DND-41 (cell line): Measurements from ENCODE around the gene ALG3.
A peak's percentile ranks its signal among the peaks of the same experiment; 100 is the strongest.

Experiments
- EZH2 ChIP-seq: IDR thresholded peaks from 3 replicates; pipeline ENCODE4 v1.6.1; 2012; ENCODE audit warnings: borderline replicate concordance, low read depth, mild to moderate bottlenecking, moderate library complexity, low read length, inconsistent platforms; ENCODE audit not compliant: severe bottlenecking
- TF ChIP-seq, protein P1 (sequence below): IDR thresholded peaks from 2 replicates; pipeline ENCODE4 v1.5.1; 2012; ENCODE audit warnings: borderline replicate concordance, low read length, moderate library complexity, mild to moderate bottlenecking; ENCODE audit not compliant: poor library complexity, severe bottlenecking; ENCODE audit errors: extremely low read depth

DNA sequence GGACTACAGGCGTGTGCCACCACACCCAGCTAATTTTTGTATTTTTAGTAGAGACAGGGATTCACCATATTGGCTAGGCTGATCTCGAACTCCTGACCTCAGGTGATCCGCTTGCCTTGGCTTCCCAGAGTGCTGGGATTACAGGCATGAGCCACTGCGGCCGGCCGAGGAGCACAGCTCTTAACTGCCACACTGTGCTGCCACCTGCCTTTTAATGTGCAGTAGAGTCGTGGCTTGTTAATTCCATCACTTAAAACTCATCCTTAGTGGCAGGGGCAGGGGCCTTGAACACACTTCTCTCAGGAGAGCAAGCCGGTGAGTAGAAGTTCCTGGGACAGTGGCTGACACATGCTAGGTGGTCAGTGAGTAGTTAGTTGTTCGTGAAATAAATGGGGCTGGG, 50.3 kb downstream of the ALG3 start:
- TF ChIP-seq, protein P1, sequence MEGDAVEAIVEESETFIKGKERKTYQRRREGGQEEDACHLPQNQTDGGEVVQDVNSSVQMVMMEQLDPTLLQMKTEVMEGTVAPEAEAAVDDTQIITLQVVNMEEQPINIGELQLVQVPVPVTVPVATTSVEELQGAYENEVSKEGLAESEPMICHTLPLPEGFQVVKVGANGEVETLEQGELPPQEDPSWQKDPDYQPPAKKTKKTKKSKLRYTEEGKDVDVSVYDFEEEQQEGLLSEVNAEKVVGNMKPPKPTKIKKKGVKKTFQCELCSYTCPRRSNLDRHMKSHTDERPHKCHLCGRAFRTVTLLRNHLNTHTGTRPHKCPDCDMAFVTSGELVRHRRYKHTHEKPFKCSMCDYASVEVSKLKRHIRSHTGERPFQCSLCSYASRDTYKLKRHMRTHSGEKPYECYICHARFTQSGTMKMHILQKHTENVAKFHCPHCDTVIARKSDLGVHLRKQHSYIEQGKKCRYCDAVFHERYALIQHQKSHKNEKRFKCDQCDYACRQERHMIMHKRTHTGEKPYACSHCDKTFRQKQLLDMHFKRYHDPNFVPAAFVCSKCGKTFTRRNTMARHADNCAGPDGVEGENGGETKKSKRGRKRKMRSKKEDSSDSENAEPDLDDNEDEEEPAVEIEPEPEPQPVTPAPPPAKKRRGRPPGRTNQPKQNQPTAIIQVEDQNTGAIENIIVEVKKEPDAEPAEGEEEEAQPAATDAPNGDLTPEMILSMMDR = peak; percentile 5
- no peak for TF ChIP-seq EZH2
